Activated CD8-positive, alpha-beta T cell treated with anti-CD3 and anti-CD28 coated beads for 36 hours (primary cell): ENCODE results near the gene ARHGAP22. TPM values are rescaled to one million over a fixed set of nuclear protein-coding genes. Genes with fewer than 3 reads are reported as not detected.

ENCODE experiments used
- ATAC-seq: fragments of 200-7000 bp; cut with Tn5 transposase; one replicate; pipeline ENCODE4 v1.10.0; 2021; ENCODE audit warnings: mild to moderate bottlenecking, moderate library complexity
- CTCF ChIA-PET: fragments of 350-600 bp; sonication (Branson Sonifier 250); formaldehyde crosslinking; loops from one replicate; lab custom pipeline; 2021; ENCODE audit warnings: antibody characterized with exemption; lab: Charles Lee
- POLR2A ChIA-PET: fragments of 350-600 bp; sonication (Branson Sonifier 250); formaldehyde crosslinking; loops from one replicate; lab custom pipeline; 2021; ENCODE audit warnings: antibody characterized with exemption; lab: Charles Lee
- DNase-seq: peaks from one replicate; pipeline ENCODE4 v3.0.0-alpha.2; 2020
- H3K27ac Mint-ChIP-seq: one replicate; pipeline ENCODE4 v1.8.0; 2021; ENCODE audit warnings: mild to moderate bottlenecking, mixed read lengths
- H3K27me3 Mint-ChIP-seq: one replicate; pipeline ENCODE4 v1.8.0; 2021; ENCODE audit warnings: mixed read lengths
- H3K36me3 Mint-ChIP-seq: one replicate; pipeline ENCODE4 v1.8.0; 2021; ENCODE audit warnings: low read depth, mixed read lengths
- H3K4me1 Mint-ChIP-seq: one replicate; pipeline ENCODE4 v1.8.0; 2021; ENCODE audit warnings: low read depth, mixed read lengths
- H3K4me3 Mint-ChIP-seq: one replicate; pipeline ENCODE4 v1.8.0; 2021; ENCODE audit warnings: mild to moderate bottlenecking, moderate library complexity, mixed read lengths
- H3K9me3 Mint-ChIP-seq: one replicate; pipeline ENCODE4 v1.8.0; 2021; ENCODE audit warnings: mixed read lengths
- intact Hi-C: fragments of 100-400 bp; cut with micrococcal nuclease; formaldehyde crosslinking; loops from one replicate; pipeline ENCODE4 v1.10.0; 2022
- total RNA-seq, 2 experiments: library from RNA; stranded (reverse); gene quantifications; one replicate each; pipeline ENCODE4 v1.2.3, GENCODE V29; 2021
- TF ChIP-seq, protein P1 (sequence below): fragments of 200-600 bp; IDR thresholded peaks from one replicate; pipeline ENCODE4 v1.8.0; 2022; ENCODE audit warnings: antibody characterized with exemption, mild to moderate bottlenecking

The ARHGAP22 gene
- total RNA-seq, 2 experiments from 2014 or later = not detected

DNA sequence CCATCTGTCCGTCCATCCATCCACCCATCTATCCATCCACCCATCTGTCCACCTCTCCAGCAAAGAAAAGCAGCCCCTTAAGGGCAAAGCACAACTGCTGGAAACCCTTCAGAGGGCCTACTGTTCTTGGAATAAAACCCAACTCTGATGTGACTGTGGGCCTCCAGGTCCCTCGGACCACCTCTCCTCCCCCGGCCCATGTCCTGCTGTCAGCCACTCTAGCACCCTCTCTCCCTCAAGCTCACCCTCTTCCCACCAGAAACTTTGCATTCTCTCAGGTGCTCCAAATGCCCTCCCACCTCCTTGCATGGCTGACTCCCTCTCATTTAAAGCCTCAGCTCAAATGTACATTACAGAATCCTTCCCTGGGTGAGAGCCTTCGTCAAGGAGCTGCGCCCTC lies 110.3 kb downstream of the ARHGAP22 start:
- no peaks in the 10 kb centered on the region for H3K9me3 Mint-ChIP-seq
- TF ChIP-seq, protein P1, sequence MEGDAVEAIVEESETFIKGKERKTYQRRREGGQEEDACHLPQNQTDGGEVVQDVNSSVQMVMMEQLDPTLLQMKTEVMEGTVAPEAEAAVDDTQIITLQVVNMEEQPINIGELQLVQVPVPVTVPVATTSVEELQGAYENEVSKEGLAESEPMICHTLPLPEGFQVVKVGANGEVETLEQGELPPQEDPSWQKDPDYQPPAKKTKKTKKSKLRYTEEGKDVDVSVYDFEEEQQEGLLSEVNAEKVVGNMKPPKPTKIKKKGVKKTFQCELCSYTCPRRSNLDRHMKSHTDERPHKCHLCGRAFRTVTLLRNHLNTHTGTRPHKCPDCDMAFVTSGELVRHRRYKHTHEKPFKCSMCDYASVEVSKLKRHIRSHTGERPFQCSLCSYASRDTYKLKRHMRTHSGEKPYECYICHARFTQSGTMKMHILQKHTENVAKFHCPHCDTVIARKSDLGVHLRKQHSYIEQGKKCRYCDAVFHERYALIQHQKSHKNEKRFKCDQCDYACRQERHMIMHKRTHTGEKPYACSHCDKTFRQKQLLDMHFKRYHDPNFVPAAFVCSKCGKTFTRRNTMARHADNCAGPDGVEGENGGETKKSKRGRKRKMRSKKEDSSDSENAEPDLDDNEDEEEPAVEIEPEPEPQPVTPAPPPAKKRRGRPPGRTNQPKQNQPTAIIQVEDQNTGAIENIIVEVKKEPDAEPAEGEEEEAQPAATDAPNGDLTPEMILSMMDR = no peak
- H3K27ac Mint-ChIP-seq = no peak overlapping the region
- POLR2A ChIA-PET = no interaction called here
- ATAC-seq (no peak), DNase-seq (no peak)
- intact Hi-C loops = no loop called here
- CTCF ChIA-PET = interaction anchor here (1.8 kb wide), 1 partner anchor 162 kb away, joined by 9 read pairs; no protein-coding TSS in a partner anchor
- H3K36me3 Mint-ChIP-seq = no peaks in the 10 kb centered on the region
- H3K4me1 Mint-ChIP-seq = peaks cover 5% of the 10 kb centered on the region
- H3K4me3 Mint-ChIP-seq = no peak overlapping the region
- H3K27me3 Mint-ChIP-seq = peaks cover 3% of the 10 kb centered on the region

DNA sequence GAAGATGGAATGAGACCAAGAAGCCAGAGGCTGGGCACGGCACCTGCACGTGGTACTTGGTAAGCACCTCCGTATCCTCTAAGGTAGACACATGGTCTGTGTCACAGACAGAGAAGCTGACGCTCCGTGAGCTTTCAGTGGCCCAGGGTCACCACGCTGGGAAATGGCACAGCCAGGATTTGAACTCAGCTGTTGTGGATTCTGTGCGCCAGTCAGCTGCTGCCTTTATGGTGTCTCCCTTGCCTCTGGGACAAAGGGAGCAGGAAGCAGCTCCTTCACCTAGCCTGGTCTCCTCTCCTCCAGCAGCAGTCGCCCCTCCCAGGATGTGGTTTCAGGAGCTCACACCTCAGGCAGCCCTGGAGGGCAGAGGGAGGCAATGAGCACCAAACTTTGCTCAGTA lies 110.8 kb downstream of the ARHGAP22 start:
- POLR2A ChIA-PET = no interaction called here
- Mint-ChIP-seq H3K4me3 (no peak overlapping the region), H3K36me3 (no peaks in the 10 kb centered on the region), H3K27me3 (peaks cover 3% of the 10 kb centered on the region), H3K9me3 (no peaks in the 10 kb centered on the region), H3K4me1 (peaks cover 5% of the 10 kb centered on the region), H3K27ac (no peak overlapping the region)
- CTCF ChIA-PET = interaction anchor here (1.8 kb wide), 1 partner anchor 163 kb away, joined by 9 read pairs; no protein-coding TSS in a partner anchor
- no peak for DNase-seq
- no peak for ATAC-seq
- intact Hi-C loops = no loop called here
- TF ChIP-seq, protein P1 = no peak

DNA sequence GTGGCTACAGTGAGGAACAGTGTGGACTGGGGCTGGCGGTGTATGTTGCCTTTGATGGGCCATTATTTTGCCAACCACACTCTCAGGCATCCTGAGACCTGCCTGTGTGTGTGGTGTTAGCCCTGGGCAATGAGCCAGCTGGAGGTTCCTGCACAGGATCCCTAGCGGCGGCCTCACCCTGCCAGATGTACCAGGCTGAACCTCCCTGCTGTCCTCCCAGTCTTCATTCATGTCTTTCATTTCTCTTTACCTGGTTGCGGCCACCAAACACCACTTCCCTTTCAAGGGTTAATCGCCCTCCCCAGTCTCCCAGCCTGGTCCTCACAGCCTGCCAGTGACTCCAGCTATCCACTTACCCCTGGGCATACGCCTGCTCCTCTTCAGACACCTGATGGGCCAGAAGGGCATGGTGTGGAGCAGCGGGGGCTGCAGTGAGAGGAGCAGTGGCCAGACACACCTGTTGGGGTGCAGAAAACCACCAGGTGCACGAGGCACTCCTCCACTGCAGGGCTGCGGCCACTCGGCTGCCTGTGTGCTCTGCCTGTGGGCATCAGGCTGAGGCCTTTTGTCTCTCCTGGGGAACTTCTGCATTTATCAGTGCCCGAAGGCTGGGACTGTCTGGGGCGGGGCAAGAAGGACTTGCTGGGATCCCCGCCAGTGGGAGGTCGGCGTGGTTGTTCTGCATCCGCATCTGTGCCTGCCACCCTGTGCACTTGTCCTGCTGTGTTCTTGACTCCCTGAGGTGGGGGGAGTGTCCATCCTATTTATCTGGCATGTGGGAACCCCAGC lies 111.6 kb downstream of the ARHGAP22 start:
- POLR2A ChIA-PET = no interaction called here
- Mint-ChIP-seq H3K4me1 (peaks cover 5% of the 10 kb centered on the region), H3K36me3 (no peaks in the 10 kb centered on the region), H3K4me3 (no peak overlapping the region), H3K27me3 (peaks cover 3% of the 10 kb centered on the region), H3K27ac (no peak overlapping the region), H3K9me3 (no peaks in the 10 kb centered on the region)
- TF ChIP-seq, protein P1 = no peak
- ATAC-seq (no peak), DNase-seq (no peak)
- CTCF ChIA-PET = interaction anchor here (1.8 kb wide), 1 partner anchor 163 kb away, joined by 9 read pairs; no protein-coding TSS in a partner anchor
- intact Hi-C loops = no loop called here

DNA sequence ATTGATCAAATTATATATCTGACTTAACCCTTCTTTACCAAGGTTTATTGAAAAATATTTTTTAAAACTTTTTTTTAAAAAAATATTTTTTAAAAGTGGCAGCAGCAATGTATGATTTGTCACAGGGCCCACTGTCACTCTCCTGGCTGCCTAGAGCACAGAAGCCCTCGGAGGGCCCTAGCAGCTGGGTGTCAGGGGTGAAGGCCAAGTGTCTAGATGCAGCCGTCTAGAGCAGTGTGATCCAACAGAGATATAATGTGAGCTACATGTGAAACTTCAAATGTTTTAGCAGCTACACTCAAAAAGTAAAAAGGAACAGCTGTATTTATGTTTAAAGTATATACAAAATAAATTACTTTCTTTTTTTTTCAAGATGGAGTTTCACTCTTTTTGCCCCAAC lies 112.7 kb downstream of the ARHGAP22 start:
- Mint-ChIP-seq H3K27me3 (peaks cover 3% of the 10 kb centered on the region), H3K9me3 (no peaks in the 10 kb centered on the region), H3K4me3 (no peak overlapping the region), H3K36me3 (no peaks in the 10 kb centered on the region), H3K4me1 (peaks cover 5% of the 10 kb centered on the region), H3K27ac (no peak overlapping the region)
- DNase-seq = no peak
- TF ChIP-seq, protein P1 = no peak
- no peak for ATAC-seq
- ChIA-PET POLR2A (no interaction called here), CTCF (interaction anchor here (0.7 kb wide), 1 partner anchor 23 kb away, joined by 3 read pairs; no protein-coding TSS in a partner anchor)
- intact Hi-C loops = no loop called here
